Epithelial cell of proximal tubule (primary cell): ENCODE measurements around the gene PLXNA4. TPM values are rescaled to one million over a fixed set of nuclear protein-coding genes. Genes with fewer than 3 reads are reported as not detected.

Source experiments
- DNase-seq: peaks from one replicate; pipeline ENCODE4 v3.0.0-alpha.2; 2011; ENCODE audit warnings: low read depth
- H3K4me3 ChIP-seq: 2 replicates; pipeline ENCODE4 v1.5.1; 2011; ENCODE audit warnings: low read depth, mild to moderate bottlenecking, low read length
- CTCF ChIP-seq: conservative IDR thresholded peaks from 2 replicates; pipeline ENCODE4 v1.5.1; 2012; ENCODE audit warnings: low read depth, mild to moderate bottlenecking, low read length
- total RNA-seq: library from RNA; depleted of rRNA; stranded (reverse); fragments of >200 nt; gene quantifications from 2 replicates; pipeline ENCODE4 v1.2.3, GENCODE V29; 2015

The PLXNA4 gene
- total RNA-seq, 1 donor from 2014 or later, result not detected

GRCh38 chr7:132191418-132191817 is 384.9 kb downstream of the PLXNA4 start:
- no peak overlapping the region for H3K4me3 ChIP-seq
- TF ChIP-seq CTCF, result no peak
- DNase-seq, result no peak

DNA sequence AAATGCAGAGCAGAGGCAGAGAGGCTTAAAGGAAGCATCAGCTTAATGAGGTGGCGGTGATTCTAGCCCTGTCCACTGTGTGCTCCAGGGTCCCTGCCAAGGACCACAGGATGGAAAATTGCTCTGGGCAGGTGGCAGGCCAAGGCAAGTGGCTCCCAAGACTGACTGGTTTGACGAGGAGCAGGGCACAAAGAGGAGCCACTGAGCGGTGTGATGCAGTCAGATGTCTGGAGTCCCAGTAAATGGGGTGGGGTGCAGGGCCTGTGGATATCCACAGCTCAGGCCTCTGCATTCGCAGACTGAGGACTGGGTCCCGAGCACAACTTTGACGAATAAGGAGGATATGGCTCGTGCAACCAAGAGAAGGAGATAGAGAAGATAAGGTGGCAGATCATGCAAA is 385.6 kb downstream of the PLXNA4 start:
- TF ChIP-seq CTCF, result no peak

DNA sequence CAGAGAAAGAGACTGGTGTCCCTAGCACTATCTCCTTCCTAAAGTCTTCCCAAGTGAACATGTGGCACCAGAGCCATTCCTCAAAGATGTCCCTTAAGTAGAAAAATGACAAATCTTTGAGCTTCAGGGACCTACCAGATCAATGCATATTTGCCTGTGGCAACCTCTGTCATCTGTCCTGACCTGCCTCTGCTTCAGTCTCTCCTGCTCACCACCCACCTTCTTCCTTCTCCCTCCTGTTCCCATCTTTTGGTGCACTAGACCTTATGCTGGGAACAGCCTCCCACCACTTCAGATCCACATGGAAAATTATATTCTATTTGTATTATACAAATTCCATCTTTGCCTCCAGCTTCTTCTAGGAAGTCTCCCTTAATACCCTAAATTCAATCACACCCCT is 386.4 kb downstream of the PLXNA4 start:
- H3K4me3 ChIP-seq, result no peak overlapping the region
- no peak for DNase-seq
- TF ChIP-seq CTCF, result no peak

More for the DNA sequence above, 385.6 kb downstream of the PLXNA4 start:
- DNase-seq, result no peak
- H3K4me3 ChIP-seq, result no peak overlapping the region

DNA sequence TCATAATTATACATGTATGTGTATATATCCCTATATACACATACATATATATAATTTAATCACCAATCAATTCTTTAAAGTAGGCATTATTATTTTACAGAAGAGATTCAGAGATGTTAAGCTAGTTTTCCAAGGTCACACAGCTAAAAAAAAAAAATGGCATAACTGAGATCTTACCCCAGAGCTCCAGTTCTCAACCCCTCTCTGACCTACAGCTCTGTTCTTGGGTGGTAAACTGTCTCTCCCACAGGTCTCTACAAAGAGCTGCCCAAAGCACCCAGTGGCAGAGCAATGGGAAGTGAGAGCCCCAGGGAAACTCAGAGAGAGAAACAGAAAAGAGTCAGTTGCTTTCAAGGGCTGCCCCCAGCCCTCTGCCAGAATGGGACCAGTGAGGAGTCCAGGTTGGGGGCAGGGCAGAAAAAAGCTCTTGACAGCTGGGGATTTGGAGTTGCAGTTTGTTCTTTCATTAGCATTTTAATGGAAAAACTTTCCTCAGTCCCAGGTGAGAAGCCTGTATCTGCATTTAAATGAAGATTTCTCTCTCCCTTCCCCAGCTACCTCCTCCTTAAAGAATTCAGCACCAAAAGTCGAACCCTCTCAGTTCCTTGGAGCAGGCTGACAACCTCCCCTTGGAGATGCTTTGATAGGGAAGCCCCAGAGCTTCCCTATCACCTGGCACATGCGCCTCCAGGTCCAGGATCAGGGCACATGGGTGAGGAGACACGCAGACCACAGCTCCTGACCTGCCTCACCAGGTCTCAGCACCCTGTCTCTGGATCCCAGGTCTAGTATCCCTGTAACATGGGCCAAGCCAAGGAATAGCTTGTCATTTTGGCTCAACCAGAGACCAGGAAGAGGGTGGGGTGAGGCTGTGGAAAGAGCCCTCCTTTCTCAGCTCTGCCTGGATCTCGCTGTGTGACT is 388.1 kb downstream of the PLXNA4 start:
- no peak overlapping the region for H3K4me3 ChIP-seq
- no peak for TF ChIP-seq CTCF
- no peak for DNase-seq

GRCh38 chr7:132187391-132187790 is 388.9 kb downstream of the PLXNA4 start:
- no peak for TF ChIP-seq CTCF
- no peak for DNase-seq
- no peak overlapping the region for H3K4me3 ChIP-seq

DNA sequence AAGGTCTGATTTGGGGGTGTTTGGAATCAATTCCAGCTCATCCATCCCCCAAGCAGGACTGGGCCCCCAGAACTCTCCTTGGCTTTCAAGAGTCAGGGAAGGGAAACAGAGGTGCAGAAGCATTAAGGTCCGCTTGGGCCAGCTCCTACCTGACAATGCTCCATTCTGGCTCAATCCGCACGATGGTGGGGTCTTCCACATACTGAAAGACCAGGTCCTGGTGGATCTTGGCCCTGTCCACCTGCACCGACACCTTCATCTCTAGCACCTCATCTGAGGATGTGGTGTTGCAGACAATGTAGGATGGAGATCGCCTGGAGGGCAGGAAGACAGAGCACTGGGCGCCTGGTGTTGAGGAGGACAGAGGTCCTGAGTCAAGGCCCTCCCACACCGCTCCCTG is 391.1 kb downstream of the PLXNA4 start:
- no peak for DNase-seq
- TF ChIP-seq CTCF, result no peak

More for the DNA sequence above, 391.1 kb downstream of the PLXNA4 start:
- H3K4me3 ChIP-seq, result no peak overlapping the region
